ENCODE results near the gene ARRB1. TPM values are rescaled to one million over a fixed set of nuclear protein-coding genes. Genes with fewer than 3 reads are reported as not detected.

ARRB1 gene
- total and polyA plus RNA-seq, 7 donors = 3.6 to 17.3 (median 7.4) TPM

DNA sequence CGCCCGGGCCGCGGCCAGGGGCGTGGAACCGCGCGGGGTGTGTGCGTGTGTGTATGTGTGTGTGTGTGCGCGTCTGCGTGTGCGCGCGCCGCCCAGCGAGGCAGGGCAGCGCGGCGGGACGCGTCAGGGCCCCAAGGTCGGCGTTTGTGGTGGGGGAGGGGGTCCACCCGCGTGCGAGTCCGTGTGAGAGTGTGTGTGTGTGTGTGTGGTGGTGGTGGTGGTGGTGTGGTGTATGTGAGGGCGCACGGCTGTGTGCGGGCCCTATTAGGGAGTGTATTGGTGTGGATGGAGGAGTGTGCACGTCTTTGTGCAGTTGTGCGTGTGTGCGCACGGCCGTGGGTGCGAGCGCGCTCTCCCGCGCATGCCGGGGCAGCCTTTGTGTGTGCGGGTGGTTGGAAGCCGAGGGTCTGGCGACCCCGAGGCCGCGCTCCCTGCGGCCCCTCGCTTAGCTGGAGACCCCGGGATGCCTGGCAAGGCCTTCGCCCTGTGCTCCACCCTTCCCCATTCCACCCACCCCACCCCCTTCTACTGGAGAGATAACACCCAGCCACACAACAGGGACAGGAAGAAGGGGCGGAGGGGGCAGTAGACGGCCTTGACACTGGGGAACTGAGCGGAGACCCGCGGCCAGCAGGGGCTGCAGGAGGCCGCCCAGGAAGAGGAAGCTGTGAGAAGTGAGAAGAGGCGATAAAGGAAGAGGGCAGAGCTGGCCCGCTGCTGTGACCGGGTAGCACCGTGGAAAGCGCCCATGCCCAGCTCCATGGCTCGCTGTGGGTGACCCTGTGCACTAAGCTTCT, 528 bp upstream of the ARRB1 start:
- peak; percentile 35 to 71 (median 40) for ATAC-seq
- Histone ChIP-seq H3K4me3 (peak overlapping the region; percentile 84), H3K9me3 (no peaks in the 10 kb centered on the region), H3K36me3 (ENCODE audit: insufficient read depth in 1 of 2, low read depth in 1 of 2) (no peaks in the 10 kb centered on the region), H3K27ac (peak overlapping the region; percentile 41), H3K27me3 (ENCODE audit: insufficient read depth in 3 of 3, low read length in 2 of 3) (peaks cover 0 to 4% (median 0%) of the 10 kb centered on the region in 3 donors), H3K4me1 (peaks cover 23% of the 10 kb centered on the region)
- peak; percentile 73 for DNase-seq
- TF ChIP-seq, protein P1, sequence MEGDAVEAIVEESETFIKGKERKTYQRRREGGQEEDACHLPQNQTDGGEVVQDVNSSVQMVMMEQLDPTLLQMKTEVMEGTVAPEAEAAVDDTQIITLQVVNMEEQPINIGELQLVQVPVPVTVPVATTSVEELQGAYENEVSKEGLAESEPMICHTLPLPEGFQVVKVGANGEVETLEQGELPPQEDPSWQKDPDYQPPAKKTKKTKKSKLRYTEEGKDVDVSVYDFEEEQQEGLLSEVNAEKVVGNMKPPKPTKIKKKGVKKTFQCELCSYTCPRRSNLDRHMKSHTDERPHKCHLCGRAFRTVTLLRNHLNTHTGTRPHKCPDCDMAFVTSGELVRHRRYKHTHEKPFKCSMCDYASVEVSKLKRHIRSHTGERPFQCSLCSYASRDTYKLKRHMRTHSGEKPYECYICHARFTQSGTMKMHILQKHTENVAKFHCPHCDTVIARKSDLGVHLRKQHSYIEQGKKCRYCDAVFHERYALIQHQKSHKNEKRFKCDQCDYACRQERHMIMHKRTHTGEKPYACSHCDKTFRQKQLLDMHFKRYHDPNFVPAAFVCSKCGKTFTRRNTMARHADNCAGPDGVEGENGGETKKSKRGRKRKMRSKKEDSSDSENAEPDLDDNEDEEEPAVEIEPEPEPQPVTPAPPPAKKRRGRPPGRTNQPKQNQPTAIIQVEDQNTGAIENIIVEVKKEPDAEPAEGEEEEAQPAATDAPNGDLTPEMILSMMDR (IDR thresholded peaks at IDR 0.05) = no peak
- 4 to 10% (median 7%) methylated on average over 60 to 64 of the region's 64 CpGs for WGBS, 3 donors
- intact Hi-C loops (cut with DNase I) = no loop called here

DNA sequence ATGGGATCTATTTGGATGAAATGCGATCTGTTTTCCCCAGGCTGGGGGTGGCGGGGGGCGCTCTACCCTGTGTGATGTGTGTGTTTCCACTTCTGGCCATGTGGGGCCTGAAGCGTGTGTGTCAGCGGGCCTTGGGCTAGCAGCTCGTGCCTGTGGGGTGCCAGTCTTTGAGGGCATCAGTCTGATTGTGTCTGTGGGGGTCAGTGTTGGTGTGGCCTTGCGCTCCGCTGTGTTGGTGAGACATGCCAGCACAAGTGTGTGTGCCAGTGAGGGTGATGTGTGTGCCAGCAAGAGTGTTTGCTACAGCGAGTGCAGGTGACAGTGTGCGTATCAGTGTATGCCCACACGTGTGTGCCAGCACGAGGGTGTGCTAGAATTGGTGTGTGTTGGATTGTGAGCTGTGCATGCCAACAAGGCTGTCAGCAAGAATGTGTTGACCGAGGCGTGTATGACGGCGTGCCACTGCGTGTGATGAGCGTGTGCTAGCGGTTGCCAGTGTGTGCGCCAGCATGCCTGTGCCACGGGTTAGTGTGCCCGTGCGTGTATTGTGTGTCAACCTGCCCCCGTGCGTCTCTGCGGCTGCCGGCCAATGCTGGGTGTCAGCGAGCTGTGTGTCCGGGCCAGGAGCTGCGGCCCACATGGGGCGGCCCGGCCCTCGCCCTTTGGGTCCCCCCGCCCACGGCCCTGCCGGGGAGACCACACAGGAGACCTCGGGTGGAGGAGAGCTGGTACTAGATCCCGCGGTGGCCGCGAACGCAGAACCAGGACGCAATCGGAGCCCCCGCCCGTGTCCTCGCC, 519 bp downstream of the ARRB1 start:
- DNase-seq (peak; percentile 59 to 78), ATAC-seq (peak; percentile 19 to 71 (median 60))
- Histone ChIP-seq H3K27me3 (ENCODE audit: insufficient read depth in 3 of 3, low read length in 2 of 3) (peaks cover 0 to 4% (median 0%) of the 10 kb centered on the region in 3 donors), H3K27ac (peak overlapping the region; percentile 78), H3K9me3 (no peaks in the 10 kb centered on the region), H3K36me3 (ENCODE audit: insufficient read depth in 1 of 2, low read depth in 1 of 2) (no peaks in the 10 kb centered on the region), H3K4me1 (peaks cover 24% of the 10 kb centered on the region), H3K4me3 (peak overlapping the region; percentile 84)
- intact Hi-C loops (cut with DNase I) = no loop called here
- 6 to 10% (median 7%) methylated on average over 40 to 47 of the region's 47 CpGs for WGBS, 3 donors
- TF ChIP-seq, protein P1 (IDR thresholded peaks at IDR 0.05) = no peak

DNA sequence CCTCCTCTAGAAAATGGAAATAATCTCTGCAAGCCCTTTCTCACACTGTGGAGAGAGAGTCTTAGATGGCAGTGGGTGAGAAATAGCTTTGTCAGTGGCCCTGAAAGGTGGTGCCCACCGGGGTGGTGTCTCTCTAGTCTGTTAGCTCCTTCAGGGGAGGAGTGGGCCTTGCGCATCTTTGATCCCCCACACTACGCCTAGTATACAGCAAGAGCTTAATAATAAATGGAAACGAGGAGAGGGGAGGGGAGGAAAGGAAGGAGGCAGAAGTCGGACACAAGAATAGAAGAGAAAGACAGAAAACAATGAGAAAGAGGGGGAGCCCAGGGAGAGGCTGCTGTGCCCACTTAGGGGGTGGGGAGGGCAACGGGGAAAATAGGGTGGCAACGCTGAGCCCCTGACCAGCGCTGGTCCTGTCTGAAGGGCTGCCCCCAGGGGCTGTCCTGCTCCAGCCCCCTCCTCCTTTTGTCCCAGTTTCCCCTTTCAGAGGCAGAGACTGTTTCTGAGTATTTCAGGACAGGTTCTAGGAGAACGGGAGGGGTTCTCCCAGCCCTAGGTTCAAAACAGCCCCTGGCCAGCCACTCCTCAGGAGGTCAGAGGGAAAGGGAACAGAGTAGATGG, 1.2 kb downstream of the ARRB1 start:
- Histone ChIP-seq H3K27me3 (ENCODE audit: insufficient read depth in 3 of 3, low read length in 2 of 3) (peaks cover 0 to under 1% (median 0%) of the 10 kb centered on the region in 3 donors), H3K27ac (peak overlapping the region; percentile 78), H3K4me3 (peak overlapping the region; percentile 84), H3K9me3 (no peaks in the 10 kb centered on the region), H3K36me3 (ENCODE audit: insufficient read depth in 1 of 2, low read depth in 1 of 2) (no peaks in the 10 kb centered on the region), H3K4me1 (peaks cover 24% of the 10 kb centered on the region)
- DNase-seq (no peak), ATAC-seq (peak in 1 of 4 donors; percentile 6)
- 58 to 68% (median 60%) methylated on average over 9 of the region's 9 CpGs for WGBS, 3 donors
- TF ChIP-seq, protein P1 (IDR thresholded peaks at IDR 0.05) = no peak
- intact Hi-C loops (cut with DNase I) = no loop called here

DNA sequence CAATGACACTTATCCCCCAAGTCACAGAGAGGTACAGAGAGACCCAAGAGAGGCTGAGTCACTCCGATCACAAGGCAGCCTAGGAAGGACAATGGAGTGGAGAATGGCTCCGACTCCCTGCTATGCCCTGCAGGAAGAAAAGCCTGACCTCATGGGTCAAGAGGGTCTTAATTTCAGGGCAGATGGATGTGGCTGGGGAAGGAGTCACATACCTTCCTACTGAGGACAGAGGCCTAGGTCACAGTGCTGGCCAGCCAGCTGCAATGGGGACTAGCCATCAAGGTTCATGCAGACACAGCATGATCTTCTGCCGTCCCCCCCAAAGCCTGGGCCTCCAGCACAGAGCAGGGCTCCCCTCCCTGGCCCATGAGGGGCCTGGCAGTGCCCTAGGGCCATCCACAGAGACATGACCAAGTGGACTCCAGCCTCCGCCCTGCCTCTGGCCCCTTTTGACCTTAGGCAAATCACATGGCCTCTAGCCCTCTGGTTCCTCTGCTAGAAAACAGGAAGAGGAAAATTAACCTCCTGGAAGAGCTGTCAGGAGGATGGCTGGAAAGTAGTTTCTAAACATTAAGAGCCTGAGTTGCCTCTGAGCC, 1.8 kb downstream of the ARRB1 start:
- peak; percentile 37 to 62 for DNase-seq
- H3K27me3 ChIP-seq (ENCODE audit: insufficient read depth in 3 of 3, low read length in 2 of 3) = no peaks in the 10 kb centered on the region
- H3K4me3 ChIP-seq = peak overlapping the region; percentile 84
- no peaks in the 10 kb centered on the region for H3K9me3 ChIP-seq
- H3K36me3 ChIP-seq (ENCODE audit: insufficient read depth in 1 of 2, low read depth in 1 of 2) = no peaks in the 10 kb centered on the region
- intact Hi-C loops (cut with DNase I) = no loop called here
- H3K4me1 ChIP-seq = peaks cover 28% of the 10 kb centered on the region
- peak in 1 of 4 donors; percentile 19 for ATAC-seq
- peak overlapping the region; percentile 78 for H3K27ac ChIP-seq
- 71 to 88% (median 80%) methylated on average over 4 of the region's 4 CpGs for WGBS, 3 donors
- TF ChIP-seq, protein P1 (IDR thresholded peaks at IDR 0.05) = no peak

All from psoas muscle (tissue), 8 donors.